Activated CD8-positive, alpha-beta memory T cell treated with anti-CD3 and anti-CD28 coated beads, Interleukin-2, amount 50 U/mL, for 4 hours (primary cell): ENCODE measurements around the gene ZNF513.

Experiments
- DNase-seq: peaks from one replicate; pipeline ENCODE4 v3.0.0-alpha.2; 2020

ZNF513 gene

GRCh38 chr2:27379836-27380625 lies 503 bp downstream of the ZNF513 start:
- DNase-seq, result peak; percentile 49

- DNase-seq, result no peak
Measured at GRCh38 chr2:27379383-27379835, 1.1 kb downstream of the ZNF513 start.

- no peak for DNase-seq
Measured at GRCh38 chr2:27378809-27379290, 1.7 kb downstream of the ZNF513 start.

GRCh38 chr2:27378096-27378808 lies 2.3 kb downstream of the ZNF513 start:
- DNase-seq, result no peak

DNA sequence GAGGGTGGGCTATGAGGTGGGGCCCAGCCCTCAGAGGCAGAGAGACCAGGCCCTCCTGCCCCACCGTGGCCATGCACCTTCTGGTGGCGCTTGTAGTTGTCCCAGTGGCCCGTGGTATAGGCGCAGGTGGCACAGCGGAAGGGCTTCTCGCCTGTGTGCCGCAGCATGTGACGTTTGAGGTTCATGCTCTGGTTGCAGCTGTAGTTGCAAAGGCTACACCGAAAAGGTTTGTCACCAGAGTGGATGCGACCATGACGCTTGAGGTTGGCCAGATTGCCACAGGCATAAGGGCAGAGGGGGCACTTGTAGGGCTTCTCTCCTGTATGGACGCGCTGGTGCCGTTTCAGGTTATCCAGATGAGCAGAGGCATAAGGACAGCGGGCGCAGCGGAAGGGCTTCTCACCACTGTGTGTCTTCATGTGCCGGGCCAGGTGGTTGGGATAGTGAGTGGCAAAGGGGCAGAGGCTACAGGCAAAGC lies 2.9 kb downstream of the ZNF513 start:
- DNase-seq, result no peak

DNA sequence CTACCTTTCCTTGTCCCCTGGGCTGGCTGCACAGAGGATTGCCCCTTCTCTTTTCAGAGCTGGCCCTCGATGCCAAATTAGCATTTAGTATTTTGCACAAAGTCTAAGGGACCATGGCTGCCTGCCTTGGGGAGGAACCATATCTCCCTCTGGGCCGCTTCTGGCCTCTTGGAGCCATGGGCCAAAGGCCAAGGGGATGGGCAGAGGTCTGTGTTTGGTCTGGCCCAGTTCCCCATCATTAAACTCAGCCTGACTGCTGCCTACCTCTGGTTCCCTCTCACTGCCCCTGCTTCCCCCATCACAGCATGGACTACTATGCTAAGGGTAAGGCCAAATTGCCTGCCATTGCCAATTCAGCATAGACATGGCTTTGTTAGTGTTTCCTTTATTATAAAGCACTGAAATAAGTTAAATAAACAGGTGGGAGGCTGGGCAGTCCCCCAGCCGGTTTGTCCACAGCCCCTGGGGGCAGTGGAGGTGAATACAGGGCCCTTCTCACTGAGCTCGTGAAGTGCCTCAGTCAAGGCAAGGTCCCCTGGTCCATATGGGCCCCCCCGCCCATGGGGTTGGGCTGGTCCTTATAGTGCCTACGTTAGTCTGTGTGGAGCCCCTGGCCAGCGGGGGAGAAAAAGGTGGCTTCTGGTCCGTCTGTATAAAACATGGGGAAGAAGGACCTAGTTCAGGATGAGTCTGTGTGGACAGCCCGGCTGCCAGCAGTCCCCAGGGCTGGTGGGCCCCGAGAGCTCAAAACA lies 3.5 kb downstream of the ZNF513 start:
- no peak for DNase-seq

DNA sequence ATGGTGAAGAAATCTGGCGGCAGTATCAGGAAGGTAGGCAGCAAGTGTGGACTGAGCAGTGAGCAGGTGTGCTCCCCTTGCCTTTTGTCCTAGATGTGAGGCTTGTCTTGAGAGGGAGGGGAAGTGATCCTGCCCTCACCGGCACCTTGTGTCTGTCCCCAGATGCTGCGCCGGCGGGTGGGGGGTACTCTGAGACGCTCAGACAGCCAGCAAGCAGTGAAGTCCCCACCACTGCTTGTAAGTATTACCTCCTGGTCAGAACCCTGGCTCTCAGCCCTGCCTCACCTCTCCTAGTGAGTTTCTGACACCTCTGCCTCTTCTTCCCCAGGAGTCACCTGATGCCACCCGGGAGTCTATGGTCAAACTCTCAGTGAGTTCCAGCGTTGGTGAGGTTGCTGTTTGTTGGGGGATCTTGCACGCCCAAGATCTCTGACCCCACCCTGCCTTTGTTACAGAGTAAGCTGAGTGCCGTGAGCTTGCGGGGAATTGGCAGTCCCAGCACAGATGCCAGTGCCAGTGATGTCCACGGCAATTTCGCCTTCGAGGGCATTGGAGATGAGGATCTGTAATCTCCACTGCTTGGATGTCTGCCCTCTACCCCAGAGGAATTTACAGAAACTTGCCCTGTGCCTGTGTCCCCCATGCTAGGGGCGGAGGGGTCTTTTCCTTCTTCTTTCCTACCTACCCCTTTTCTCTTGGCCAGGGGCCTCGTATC lies 4.2 kb downstream of the ZNF513 start:
- no peak for DNase-seq

DNA sequence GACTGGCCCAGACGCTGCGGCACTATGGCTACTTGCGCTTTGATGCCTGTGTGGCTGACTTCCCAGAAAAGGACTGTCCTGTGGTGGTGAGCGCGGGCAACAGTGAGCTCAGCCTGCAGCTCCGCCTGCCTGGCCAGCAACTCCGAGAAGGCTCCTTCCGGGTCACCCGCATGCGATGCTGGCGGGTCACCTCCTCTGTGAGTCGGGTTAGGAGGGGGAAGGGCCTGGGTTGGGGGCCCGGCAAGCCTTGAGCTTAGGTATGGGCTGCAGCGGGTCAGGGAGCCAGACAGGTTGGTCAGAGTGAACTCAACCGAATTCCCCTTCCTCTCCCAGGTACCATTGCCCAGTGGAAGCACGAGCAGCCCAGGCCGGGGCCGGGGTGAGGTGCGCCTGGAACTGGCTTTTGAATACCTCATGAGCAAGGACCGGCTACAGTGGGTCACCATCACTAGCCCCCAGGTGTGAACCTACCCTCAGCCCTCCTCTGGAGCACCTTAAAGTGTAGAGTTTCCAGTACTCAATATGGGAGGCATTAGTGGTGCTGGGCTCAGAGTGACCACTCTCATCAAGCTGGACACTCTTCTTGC lies 4.9 kb downstream of the ZNF513 start:
- DNase-seq, result no peak

DNA sequence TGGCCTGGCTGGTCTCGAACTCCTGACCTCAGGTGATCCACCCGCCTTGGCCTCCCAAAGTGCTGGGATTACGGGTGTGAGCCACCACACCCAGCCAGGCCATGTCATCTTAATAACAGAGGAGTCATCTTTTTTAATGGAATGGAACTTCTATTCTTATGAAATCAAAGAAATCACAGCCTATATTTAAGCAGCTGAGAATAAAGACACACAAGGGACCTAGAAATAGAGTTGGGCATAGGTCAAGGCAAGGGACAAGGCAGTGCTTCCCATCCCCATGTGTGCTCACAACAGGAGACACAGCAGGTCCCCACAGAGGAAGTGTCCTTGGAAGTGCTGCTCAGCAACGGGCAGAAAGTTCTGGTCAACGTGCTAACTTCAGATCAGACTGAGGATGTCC lies 7.0 kb downstream of the ZNF513 start:
- DNase-seq, result no peak

DNA sequence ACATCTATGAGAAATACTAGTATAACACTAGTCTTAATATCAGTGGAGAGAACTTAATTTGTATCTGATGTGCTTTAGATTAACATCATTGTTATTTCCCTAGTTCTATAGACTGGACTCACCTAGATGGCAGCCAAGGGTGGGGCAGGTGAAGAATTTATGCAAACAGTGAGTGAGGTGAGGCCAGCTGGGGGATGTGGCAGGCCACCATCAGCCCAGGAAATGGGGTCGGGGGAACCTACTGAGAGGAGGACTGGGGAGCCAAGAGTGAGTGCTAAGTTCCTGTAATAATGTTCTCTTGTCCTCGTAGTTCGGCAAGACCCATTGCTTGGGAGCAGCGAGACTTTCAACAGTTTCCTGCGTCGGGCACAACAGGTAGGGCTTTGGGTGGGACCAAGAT lies 7.6 kb downstream of the ZNF513 start:
- no peak for DNase-seq

DNA sequence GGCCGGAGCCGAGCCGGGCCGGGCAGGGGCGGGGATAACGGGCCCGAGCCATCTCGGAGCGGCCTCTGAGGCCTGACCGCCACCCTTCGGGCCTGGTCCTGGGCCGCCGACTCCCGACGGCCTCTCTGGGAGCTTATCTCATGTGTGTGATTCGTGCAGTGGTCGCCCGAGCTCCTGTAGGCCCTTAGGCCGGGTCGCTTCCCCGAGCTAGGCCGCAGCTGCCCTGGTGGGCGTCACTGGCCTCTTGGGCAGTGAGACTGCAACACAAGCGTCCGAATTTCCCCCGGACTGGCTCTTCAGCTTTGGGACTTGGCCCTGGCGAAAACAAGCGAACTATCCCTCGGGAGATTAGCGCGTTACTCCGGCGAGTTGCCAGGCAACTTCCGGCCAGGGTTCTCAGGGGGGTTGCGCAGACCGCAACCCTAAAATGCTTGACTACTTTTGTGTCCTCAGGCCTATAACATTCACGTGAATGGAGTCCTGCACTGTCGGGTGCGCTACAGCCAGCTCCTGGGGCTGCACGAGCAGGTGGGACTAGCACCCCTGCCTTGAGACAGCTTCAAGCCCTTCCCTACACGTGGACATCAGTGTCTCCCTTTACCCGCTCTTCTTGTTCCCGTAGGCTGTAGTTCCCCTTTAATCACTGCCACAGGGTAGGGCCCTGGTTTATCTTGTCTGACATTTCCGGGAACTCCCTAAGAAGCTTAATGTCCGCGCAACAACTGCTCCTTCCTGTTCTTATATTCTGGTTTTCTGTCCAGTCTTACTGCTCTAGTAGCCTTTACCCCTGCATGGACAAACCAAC lies 9.5 kb downstream of the ZNF513 start:
- DNase-seq, result peak; percentile 36

DNA sequence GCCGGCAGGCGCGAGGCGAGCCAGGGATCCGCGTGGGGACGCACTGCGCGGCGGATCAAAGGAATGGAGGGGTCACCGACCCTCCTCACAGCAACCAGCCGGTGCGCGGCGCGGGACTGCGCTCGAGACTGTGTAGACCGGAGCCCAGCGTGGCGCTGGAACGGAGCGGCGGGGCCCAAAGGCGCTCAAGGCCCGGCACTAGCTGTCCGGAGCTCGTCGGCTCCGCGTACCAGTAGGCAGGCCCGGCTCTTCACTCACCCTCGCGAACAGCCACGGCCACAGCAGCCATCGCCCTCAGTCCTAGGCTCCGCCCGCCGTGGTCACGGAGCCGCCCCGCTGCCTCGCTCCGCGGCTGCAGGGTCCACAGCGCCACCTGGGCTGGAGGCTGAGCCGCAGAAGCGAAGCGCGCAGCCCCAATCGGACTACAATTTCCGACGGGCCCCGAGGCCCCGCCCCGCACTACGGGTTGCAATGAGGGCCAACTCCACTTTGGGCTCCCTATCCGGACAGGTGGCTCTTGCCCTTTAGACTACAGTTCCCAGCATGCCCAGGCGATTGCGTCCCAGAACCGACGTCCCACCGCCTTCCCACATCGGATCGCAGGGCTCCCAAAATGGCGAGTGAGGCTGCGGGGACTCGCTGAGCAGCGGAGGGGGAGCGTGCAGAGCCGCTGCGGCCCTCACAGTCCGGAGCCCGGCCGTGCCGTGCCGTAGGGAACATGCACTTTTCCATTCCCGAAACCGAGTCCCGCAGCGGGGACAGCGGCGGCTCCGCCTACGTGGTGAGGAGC lies 10.3 kb downstream of the ZNF513 start, which contains the start of the genes EIF2B4 and SNX17:
Gene EIF2B4 (minus strand): TSS at position 313 of the 790 bp plus-strand sequence. CDS start 24 bp downstream, at position 289.
Gene SNX17 (plus strand): TSS at position 591 of the 790 bp plus-strand sequence. CDS start 128 bp downstream, at position 719.
- DNase-seq, result peak; percentile 100

- no peak for DNase-seq
Measured at GRCh38 chr2:27369471-27370025, 11.0 kb downstream of the ZNF513 start.

DNA sequence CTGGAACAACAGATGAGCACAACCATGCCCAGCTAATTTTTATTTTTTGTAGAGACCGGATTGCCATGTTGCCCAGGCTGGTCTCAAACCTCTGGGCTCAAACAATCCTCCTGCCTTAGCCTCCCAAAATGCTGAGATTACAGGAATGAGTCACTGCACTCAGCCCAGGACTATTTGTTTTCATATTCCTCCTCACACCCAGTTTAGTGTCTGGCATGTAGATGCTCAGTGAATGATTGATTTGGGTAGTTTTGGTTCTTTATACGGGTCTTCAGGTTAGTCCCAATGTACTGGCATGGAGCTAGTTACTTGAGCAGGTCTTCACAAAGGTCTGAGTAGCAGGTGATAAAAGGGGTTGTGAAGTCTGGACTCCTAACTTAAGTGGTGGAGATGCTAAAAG lies 16.6 kb downstream of the ZNF513 start:
- DNase-seq, result no peak

- DNase-seq, result no peak
Measured at GRCh38 chr2:27362678-27363420, 17.7 kb downstream of the ZNF513 start.

GRCh38 chr2:27356382-27357181 lies 24.0 kb downstream of the ZNF513 start, which contains the start of gene GTF3C2:
GTF3C2 (minus strand) TSS chr2:27356764; CDS start chr2:27343554, 13,210 bp downstream.
- peak; percentile 93 for DNase-seq

DNA sequence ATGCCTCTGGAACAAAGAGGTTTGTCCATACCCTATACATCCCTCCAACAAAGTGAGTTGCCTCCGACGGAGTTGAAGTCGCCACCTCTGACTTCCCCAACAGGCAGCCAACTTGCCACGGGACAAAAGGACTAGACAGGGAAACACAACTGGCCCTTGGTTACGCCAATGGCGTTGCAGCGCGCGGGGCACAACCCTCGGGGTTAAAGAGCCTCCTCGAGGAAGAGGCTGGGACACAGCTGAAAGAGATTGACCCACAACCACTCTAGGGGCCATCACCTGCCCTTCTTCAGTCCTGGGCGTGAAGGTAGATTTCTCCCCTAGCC lies 24.5 kb downstream of the ZNF513 start:
- no peak for DNase-seq

DNA sequence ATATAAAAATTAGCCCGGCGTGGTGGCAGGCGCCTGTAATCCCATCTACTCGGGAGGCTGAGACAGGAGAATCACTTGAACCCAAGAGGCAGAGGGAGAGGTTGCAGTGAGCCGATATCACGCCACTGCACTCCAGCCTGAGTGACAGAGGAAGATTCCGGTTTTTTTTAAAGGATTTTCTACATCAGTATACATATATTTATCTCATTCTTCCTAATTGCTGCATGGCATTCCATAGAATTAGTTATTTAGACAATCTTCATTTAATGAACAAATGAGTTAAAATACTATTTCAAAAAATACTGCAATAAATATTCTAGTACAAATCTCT lies 26.0 kb downstream of the ZNF513 start:
- no peak for DNase-seq
